Measurements from ENCODE around the gene CFAP157. TPM values are rescaled to one million over a fixed set of nuclear protein-coding genes. Genes with fewer than 3 reads are reported as not detected.

CFAP157 gene
- total RNA-seq = not detected in 2 replicates

GRCh38 chr9:127706836-127707241 lies at the start of gene CFAP157:
Gene CFAP157 (plus strand): TSS chr9:127706988. CDS start chr9:127707032, 44 bp downstream.

GRCh38 chr9:127715470-127716337 lies 8.9 kb downstream of the CFAP157 start, which contains the start of the genes PTRH1 and TTC16:
Gene PTRH1 (minus strand): TSS chr9:127715663. CDS start chr9:127715639, 24 bp downstream.
Gene TTC16 (plus strand): TSS chr9:127716079. CDS start chr9:127716146, 67 bp downstream.

DNA sequence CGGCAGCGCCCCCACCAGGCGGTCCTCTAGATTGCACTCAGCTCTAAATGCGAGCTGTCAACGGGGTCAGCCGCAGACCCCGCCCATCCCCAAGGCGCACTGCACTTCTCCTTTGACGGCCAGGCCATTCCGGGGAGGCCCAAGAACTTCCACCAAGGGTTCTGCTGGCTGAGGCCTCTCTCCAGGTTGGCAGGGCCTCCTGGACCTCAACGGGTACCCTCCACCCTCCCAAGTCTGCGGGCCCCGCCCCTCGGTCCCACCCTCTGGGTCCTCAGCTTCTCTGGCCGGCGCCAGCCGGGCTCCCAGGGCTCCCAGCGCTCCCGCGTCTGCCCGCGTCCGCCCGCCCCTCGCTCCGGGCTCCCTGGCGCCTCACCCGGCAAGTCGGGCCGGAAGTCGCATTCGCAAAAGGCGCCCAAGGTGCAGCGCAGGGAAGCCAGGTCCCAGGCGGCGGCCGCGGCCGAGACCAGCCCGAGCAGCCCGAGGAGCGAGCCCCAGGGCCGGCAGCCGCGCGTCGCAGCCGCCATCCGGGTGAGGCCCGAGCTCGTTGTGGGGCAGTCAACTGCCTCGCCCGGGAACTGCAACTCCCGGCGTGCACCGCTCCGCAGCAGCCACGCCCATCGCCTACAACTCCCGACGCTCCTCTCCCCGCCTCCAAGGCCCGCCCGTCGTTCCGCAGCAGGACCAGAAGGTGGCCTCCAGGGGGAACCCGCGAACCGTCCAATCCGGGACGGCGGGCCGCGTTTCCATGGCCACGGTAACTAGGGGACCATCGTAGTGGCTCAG lies 28.1 kb downstream of the CFAP157 start, which contains the start of gene TOR2A:
TOR2A (minus strand) TSS at position 548 of the 783 bp plus-strand sequence; CDS start at position 524, 24 bp downstream.

Other genes with a start within 250 kb of the CFAP157 start
- gene STXBP1, start 94.7 kb upstream of the CFAP157 start, total RNA-seq = 27.8 and 44.4 TPM in 2 replicates
- gene PTRH1, start 8.7 kb downstream of the CFAP157 start, total RNA-seq = 16.0 and 21.2 TPM in 2 replicates
- gene TTC16, start 9.1 kb downstream of the CFAP157 start, total RNA-seq = under 0.01 TPM in 1 of 2 replicates, not detected in the other
- gene TOR2A, start 28.3 kb downstream of the CFAP157 start, total RNA-seq = 8.2 and 9.0 TPM in 2 replicates
- gene SH2D3C, start 71.7 kb downstream of the CFAP157 start, total RNA-seq = 0.22 TPM in 1 of 2 replicates, not detected in the other
- gene CDK9, start 79.0 kb downstream of the CFAP157 start, total RNA-seq = 51.1 and 70.5 TPM in 2 replicates
- gene FPGS, start 95.9 kb downstream of the CFAP157 start, total RNA-seq = 98.4 and 114 TPM in 2 replicates
- 47.7 and 72.3 TPM in 2 replicates for gene ENG, start 147.7 kb downstream of the CFAP157 start, total RNA-seq
- 23.2 and 39.1 TPM in 2 replicates for gene AK1, start 170.7 kb downstream of the CFAP157 start, total RNA-seq
- 39.6 and 44.8 TPM in 2 replicates for gene ST6GALNAC6, start 192.6 kb downstream of the CFAP157 start, total RNA-seq
- gene ST6GALNAC4, start 210.1 kb downstream of the CFAP157 start, total RNA-seq = 40.1 and 95.6 TPM in 2 replicates
- 1.8 and 2.7 TPM in 2 replicates for gene PIP5KL1, start 223.8 kb downstream of the CFAP157 start, total RNA-seq
- 14.7 and 18.0 TPM in 2 replicates for gene DPM2, start 230.9 kb downstream of the CFAP157 start, total RNA-seq